ENCODE results near the gene SMURF1.

SMURF1 gene

DNA sequence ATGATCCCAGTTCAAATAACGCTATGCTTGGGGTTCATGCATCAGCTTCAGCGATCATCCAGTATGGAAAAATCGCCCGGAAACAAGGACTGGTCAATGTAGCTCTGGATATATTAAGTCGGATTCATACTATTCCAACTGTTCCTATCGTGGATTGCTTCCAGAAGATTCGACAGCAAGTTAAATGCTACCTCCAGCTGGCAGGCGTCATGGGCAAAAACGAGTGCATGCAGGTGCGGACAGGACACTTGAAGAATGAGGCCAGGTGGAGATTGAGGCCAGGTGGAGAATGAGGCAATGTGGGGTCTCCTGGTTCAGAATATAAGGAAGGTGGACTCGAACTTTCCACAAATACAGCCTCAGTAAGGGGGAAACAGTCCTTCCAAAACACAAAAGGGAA, 159.8 kb downstream of the SMURF1 start:
- Histone ChIP-seq H3K9me3 (no peaks in the 10 kb centered on the region), H3K4me1 (no peaks in the 10 kb centered on the region), H3K4me3 (no peak overlapping the region), H3K36me3 (replicated peaks) (peaks cover 86% of the 10 kb centered on the region), H3K27me3 (ENCODE audit: low read depth) (no peaks in the 10 kb centered on the region)
- no peak for DNase-seq (ENCODE audit: low spot score in 2 of 2)
- in situ Hi-C loops (cut with MboI; ENCODE audit: low sequenced_read_pairs): no loop called here

DNA sequence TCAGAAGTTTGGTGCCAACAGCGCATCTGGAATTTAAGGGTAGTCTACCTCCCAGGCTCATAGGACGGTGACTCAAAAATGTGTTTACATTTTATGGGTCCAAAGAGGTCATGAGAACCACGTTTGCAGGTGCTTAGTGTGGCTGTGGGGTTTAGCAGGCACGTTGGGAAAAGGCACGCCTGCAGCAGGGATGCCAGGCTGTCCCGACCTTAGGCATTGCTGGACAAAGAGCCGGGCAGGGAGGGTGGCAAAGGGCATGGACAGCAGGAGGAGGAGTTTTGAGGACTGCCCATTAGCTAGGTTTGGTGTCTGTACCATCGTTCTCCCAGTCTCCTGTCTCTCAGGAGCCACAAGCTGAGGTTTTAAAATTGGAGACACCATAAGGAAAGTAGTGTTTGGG, 161.2 kb downstream of the SMURF1 start:
- no peak for DNase-seq (ENCODE audit: low spot score in 2 of 2)
- H3K36me3 ChIP-seq (replicated peaks): peaks cover 86% of the 10 kb centered on the region
- in situ Hi-C loops (cut with MboI; ENCODE audit: low sequenced_read_pairs): no loop called here
- no peak overlapping the region for H3K4me3 ChIP-seq
- H3K9me3 ChIP-seq: no peaks in the 10 kb centered on the region
- H3K27me3 ChIP-seq (ENCODE audit: low read depth): no peaks in the 10 kb centered on the region
- H3K4me1 ChIP-seq: no peaks in the 10 kb centered on the region

DNA sequence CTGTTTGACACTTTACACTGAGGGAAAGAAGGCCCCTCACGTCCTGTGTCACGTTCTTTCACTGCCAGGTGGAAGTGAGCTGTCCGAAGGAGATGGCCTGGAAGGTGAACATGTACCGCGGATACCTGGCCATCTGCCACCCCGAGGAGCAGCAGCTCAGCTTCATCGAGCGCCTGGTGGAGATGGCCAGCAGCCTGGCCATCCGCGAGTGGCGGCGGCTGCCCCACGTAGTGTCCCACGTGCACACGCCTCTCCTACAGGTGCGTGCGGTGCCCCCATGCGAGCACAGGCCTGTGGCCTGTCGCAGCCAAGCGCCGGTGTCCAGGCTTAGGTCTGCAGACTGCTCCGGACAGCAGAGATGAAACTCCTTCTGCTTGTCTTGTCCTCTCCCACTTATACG, 162.2 kb downstream of the SMURF1 start:
- Histone ChIP-seq H3K4me1 (no peaks in the 10 kb centered on the region), H3K36me3 (replicated peaks) (peaks cover 96% of the 10 kb centered on the region), H3K9me3 (no peaks in the 10 kb centered on the region), H3K4me3 (no peak overlapping the region), H3K27me3 (ENCODE audit: low read depth) (no peaks in the 10 kb centered on the region)
- in situ Hi-C loops (cut with MboI; ENCODE audit: low sequenced_read_pairs): no loop called here
- no peak for DNase-seq (ENCODE audit: low spot score in 2 of 2)

DNA sequence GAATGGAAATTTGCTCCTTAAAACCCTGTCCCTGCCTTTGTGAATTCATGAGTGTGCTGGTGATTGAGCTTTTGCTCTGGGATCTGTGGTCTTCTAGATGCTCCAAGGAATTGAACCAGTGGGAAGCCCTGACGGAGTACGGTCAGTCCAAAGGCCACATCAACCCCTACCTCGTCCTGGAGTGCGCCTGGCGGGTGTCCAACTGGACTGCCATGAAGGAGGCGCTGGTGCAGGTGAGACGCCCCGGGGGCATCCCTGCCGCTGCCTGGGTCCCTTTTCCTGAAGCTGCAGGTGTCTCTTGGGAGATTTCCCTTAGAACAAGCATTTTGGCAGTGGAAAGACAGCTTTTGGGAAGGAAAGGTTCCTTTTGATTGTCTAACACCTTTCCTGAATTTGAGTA, 165.2 kb downstream of the SMURF1 start:
- DNase-seq (ENCODE audit: low spot score in 2 of 2): no peak
- Histone ChIP-seq H3K4me1 (no peaks in the 10 kb centered on the region), H3K36me3 (replicated peaks) (peaks cover 83% of the 10 kb centered on the region), H3K4me3 (no peak overlapping the region), H3K27me3 (ENCODE audit: low read depth) (no peaks in the 10 kb centered on the region), H3K9me3 (no peaks in the 10 kb centered on the region)
- in situ Hi-C loops (cut with MboI; ENCODE audit: low sequenced_read_pairs): no loop called here

Measured in HAP-1 (cell line).